ENCODE measurements around the gene ROR1. TPM values are rescaled to one million over a fixed set of nuclear protein-coding genes. Genes with fewer than 3 reads are reported as not detected.
A peak's percentile ranks its signal among the peaks of the same experiment; 100 is the strongest.

Gene ROR1
- total and polyA plus RNA-seq, 5 donors from 2014 or later = not detected

- H3K9me3 ChIP-seq (ENCODE audit: control insufficient read depth in 2 of 2, low read length in 2 of 2) = no peaks in the 10 kb centered on the region
- Mint-ChIP-seq H3K27me3 (peaks cover 39% of the 10 kb centered on the region), H3K4me1 (peaks cover 0 to 13% (median 11%) of the 10 kb centered on the region in 4 donors), H3K36me3 (no peaks in the 10 kb centered on the region), H3K27ac (no peak overlapping the region), H3K4me3 (no peak overlapping the region), H3K9me3 (peaks cover 0 to 3% (median 0%) of the 10 kb centered on the region in 7 donors)
- H3K27ac ChIP-seq (ENCODE audit: insufficient read depth, low read length, poor library complexity, severe bottlenecking) = no peak overlapping the region
- DNase-seq (no peak), ATAC-seq (ENCODE audit: low read depth in 2 of 2) (no peak)
- H3K36me3 ChIP-seq (ENCODE audit: control insufficient read depth, insufficient read depth, low read length) = no peaks in the 10 kb centered on the region
- H3K4me3 ChIP-seq (ENCODE audit: low read depth, low read length) = no peak overlapping the region
- peaks cover 12% of the 10 kb centered on the region for H3K27me3 ChIP-seq (ENCODE audit: control insufficient read depth, insufficient read depth, low read length)
- peaks cover 14% of the 10 kb centered on the region for H3K4me1 ChIP-seq (ENCODE audit: control insufficient read depth, insufficient read depth, low read length, poor library complexity, severe bottlenecking)
These were observed 3.4 kb upstream of the ROR1 start for GRCh38 chr1:63770381-63770780.

- no peak overlapping the region for H3K4me3 ChIP-seq (ENCODE audit: low read depth, low read length)
- Mint-ChIP-seq H3K4me3 (no peak overlapping the region), H3K27ac (no peak overlapping the region), H3K4me1 (peaks cover 0 to 17% (median 14%) of the 10 kb centered on the region in 4 donors), H3K36me3 (no peaks in the 10 kb centered on the region), H3K27me3 (peaks cover 53% of the 10 kb centered on the region), H3K9me3 (peaks cover 0 to 2% (median 0%) of the 10 kb centered on the region in 7 donors)
- H3K27me3 ChIP-seq (ENCODE audit: control insufficient read depth, insufficient read depth, low read length) = peaks cover 23% of the 10 kb centered on the region
- DNase-seq (no peak), ATAC-seq (ENCODE audit: low read depth in 2 of 2) (no peak)
- peaks cover 14% of the 10 kb centered on the region for H3K4me1 ChIP-seq (ENCODE audit: control insufficient read depth, insufficient read depth, low read length, poor library complexity, severe bottlenecking)
- H3K36me3 ChIP-seq (ENCODE audit: control insufficient read depth, insufficient read depth, low read length) = no peaks in the 10 kb centered on the region
- H3K9me3 ChIP-seq (ENCODE audit: control insufficient read depth in 2 of 2, low read length in 2 of 2) = no peaks in the 10 kb centered on the region
- H3K27ac ChIP-seq (ENCODE audit: insufficient read depth, low read length, poor library complexity, severe bottlenecking) = no peak overlapping the region
These were observed 1.6 kb upstream of the ROR1 start for GRCh38 chr1:63772201-63772600.

- Mint-ChIP-seq H3K4me1 (peaks cover 0 to 17% (median 14%) of the 10 kb centered on the region in 4 donors), H3K36me3 (no peaks in the 10 kb centered on the region), H3K4me3 (peak overlapping the region in 3 of 4 donors; percentile 43 to 60 (median 50)), H3K9me3 (peaks cover 0 to 2% (median 0%) of the 10 kb centered on the region in 7 donors), H3K27ac (no peak overlapping the region), H3K27me3 (peaks cover 60% of the 10 kb centered on the region)
- no peak for ATAC-seq (ENCODE audit: low read depth in 2 of 2)
- peak in 1 of 3 donors; percentile 8 for DNase-seq
- Histone ChIP-seq H3K27ac (ENCODE audit: insufficient read depth, low read length, poor library complexity, severe bottlenecking) (no peak overlapping the region), H3K27me3 (ENCODE audit: control insufficient read depth, insufficient read depth, low read length) (peaks cover 29% of the 10 kb centered on the region), H3K9me3 (ENCODE audit: control insufficient read depth in 2 of 2, low read length in 2 of 2) (no peaks in the 10 kb centered on the region), H3K36me3 (ENCODE audit: control insufficient read depth, insufficient read depth, low read length) (no peaks in the 10 kb centered on the region), H3K4me3 (ENCODE audit: low read depth, low read length) (no peak overlapping the region), H3K4me1 (ENCODE audit: control insufficient read depth, insufficient read depth, low read length, poor library complexity, severe bottlenecking) (peaks cover 14% of the 10 kb centered on the region)
These were observed 941 bp upstream of the ROR1 start for GRCh38 chr1:63772876-63773275.

- H3K4me3 ChIP-seq (ENCODE audit: low read depth, low read length) = no peak overlapping the region
These were observed 362 bp upstream of the ROR1 start for GRCh38 chr1:63773496-63773814.

GRCh38 chr1:63774617-63775417 is 1.0 kb downstream of the ROR1 start:
- peaks cover 0 to 17% (median 14%) of the 10 kb centered on the region in 4 donors for H3K4me1 Mint-ChIP-seq
- H3K27me3 ChIP-seq (ENCODE audit: control insufficient read depth, insufficient read depth, low read length) = peaks cover 32% of the 10 kb centered on the region
- H3K27ac Mint-ChIP-seq = no peak overlapping the region
- no peaks in the 10 kb centered on the region for H3K9me3 ChIP-seq (ENCODE audit: control insufficient read depth in 2 of 2, low read length in 2 of 2)
- H3K27me3 Mint-ChIP-seq = peaks cover 64% of the 10 kb centered on the region
- H3K4me1 ChIP-seq (ENCODE audit: control insufficient read depth, insufficient read depth, low read length, poor library complexity, severe bottlenecking) = peaks cover 14% of the 10 kb centered on the region
- H3K4me3 ChIP-seq (ENCODE audit: low read depth, low read length) = no peak overlapping the region
- no peaks in the 10 kb centered on the region for H3K36me3 ChIP-seq (ENCODE audit: control insufficient read depth, insufficient read depth, low read length)
- H3K9me3 Mint-ChIP-seq = peaks cover 0 to 2% (median 0%) of the 10 kb centered on the region in 7 donors
- H3K4me3 Mint-ChIP-seq = peak overlapping the region in 3 of 4 donors; percentile 68 to 88 (median 74)
- ATAC-seq (ENCODE audit: low read depth in 2 of 2) (no peak), DNase-seq (peak in 2 of 3 donors; percentile 1 to 5)
- no peaks in the 10 kb centered on the region for H3K36me3 Mint-ChIP-seq
- H3K27ac ChIP-seq (ENCODE audit: insufficient read depth, low read length, poor library complexity, severe bottlenecking) = no peak overlapping the region

More at GRCh38 chr1:63773496-63773814, 362 bp upstream of the ROR1 start:
- ATAC-seq (ENCODE audit: low read depth in 2 of 2) (peak in 1 of 2 donors; percentile 7), DNase-seq (no peak)
- no peak overlapping the region for H3K27ac ChIP-seq (ENCODE audit: insufficient read depth, low read length, poor library complexity, severe bottlenecking)
- H3K27me3 ChIP-seq (ENCODE audit: control insufficient read depth, insufficient read depth, low read length) = peaks cover 29% of the 10 kb centered on the region
- H3K27ac Mint-ChIP-seq = no peak overlapping the region
- peak overlapping the region in 3 of 4 donors; percentile 6 to 60 (median 50) for H3K4me3 Mint-ChIP-seq
- peaks cover 0 to 2% (median 0%) of the 10 kb centered on the region in 7 donors for H3K9me3 Mint-ChIP-seq
- no peaks in the 10 kb centered on the region for H3K36me3 ChIP-seq (ENCODE audit: control insufficient read depth, insufficient read depth, low read length)
- no peaks in the 10 kb centered on the region for H3K36me3 Mint-ChIP-seq
- peaks cover 14% of the 10 kb centered on the region for H3K4me1 ChIP-seq (ENCODE audit: control insufficient read depth, insufficient read depth, low read length, poor library complexity, severe bottlenecking)
- no peaks in the 10 kb centered on the region for H3K9me3 ChIP-seq (ENCODE audit: control insufficient read depth in 2 of 2, low read length in 2 of 2)
- peaks cover 0 to 17% (median 14%) of the 10 kb centered on the region in 4 donors for H3K4me1 Mint-ChIP-seq
- H3K27me3 Mint-ChIP-seq = peaks cover 63% of the 10 kb centered on the region

GRCh38 chr1:63775418-63776127 is 1.8 kb downstream of the ROR1 start:
- Mint-ChIP-seq H3K27ac (no peak overlapping the region), H3K27me3 (peaks cover 63% of the 10 kb centered on the region), H3K4me3 (peak overlapping the region in 2 of 4 donors; percentile 35 to 74), H3K4me1 (peaks cover 0 to 17% (median 14%) of the 10 kb centered on the region in 4 donors), H3K9me3 (peaks cover 0 to 2% (median 0%) of the 10 kb centered on the region in 7 donors), H3K36me3 (no peaks in the 10 kb centered on the region)
- no peak overlapping the region for H3K27ac ChIP-seq (ENCODE audit: insufficient read depth, low read length, poor library complexity, severe bottlenecking)
- no peaks in the 10 kb centered on the region for H3K9me3 ChIP-seq (ENCODE audit: control insufficient read depth in 2 of 2, low read length in 2 of 2)
- no peaks in the 10 kb centered on the region for H3K36me3 ChIP-seq (ENCODE audit: control insufficient read depth, insufficient read depth, low read length)
- DNase-seq (no peak), ATAC-seq (ENCODE audit: low read depth in 2 of 2) (no peak)
- H3K4me3 ChIP-seq (ENCODE audit: low read depth, low read length) = no peak overlapping the region
- H3K27me3 ChIP-seq (ENCODE audit: control insufficient read depth, insufficient read depth, low read length) = peaks cover 32% of the 10 kb centered on the region
- peaks cover 14% of the 10 kb centered on the region for H3K4me1 ChIP-seq (ENCODE audit: control insufficient read depth, insufficient read depth, low read length, poor library complexity, severe bottlenecking)

GRCh38 chr1:63777286-63777685 is 3.5 kb downstream of the ROR1 start:
- DNase-seq = no peak
- no peak overlapping the region for H3K4me3 ChIP-seq (ENCODE audit: low read depth, low read length)
- H3K36me3 ChIP-seq (ENCODE audit: control insufficient read depth, insufficient read depth, low read length) = no peaks in the 10 kb centered on the region
- H3K27ac Mint-ChIP-seq = no peak overlapping the region
- no peaks in the 10 kb centered on the region for H3K9me3 ChIP-seq (ENCODE audit: control insufficient read depth in 2 of 2, low read length in 2 of 2)
- peaks cover 14% of the 10 kb centered on the region for H3K4me1 ChIP-seq (ENCODE audit: control insufficient read depth, insufficient read depth, low read length, poor library complexity, severe bottlenecking)
- no peak overlapping the region for H3K27ac ChIP-seq (ENCODE audit: insufficient read depth, low read length, poor library complexity, severe bottlenecking)
- peaks cover 28% of the 10 kb centered on the region for H3K27me3 ChIP-seq (ENCODE audit: control insufficient read depth, insufficient read depth, low read length)
- H3K36me3 Mint-ChIP-seq = no peaks in the 10 kb centered on the region
- H3K4me3 Mint-ChIP-seq = no peak overlapping the region
- peaks cover 0 to 17% (median 14%) of the 10 kb centered on the region in 4 donors for H3K4me1 Mint-ChIP-seq
- H3K27me3 Mint-ChIP-seq = peaks cover 57% of the 10 kb centered on the region
- H3K9me3 Mint-ChIP-seq = peaks cover 0 to 2% (median 0%) of the 10 kb centered on the region in 7 donors
- ATAC-seq (ENCODE audit: low read depth in 2 of 2) = no peak

Measured in CD4-positive, CD25-positive, alpha-beta regulatory T cell (primary cell).